ENCODE data around the gene DPP4.
A peak's percentile ranks its signal among the peaks of the same experiment; 100 is the strongest.

DPP4 gene

DNA sequence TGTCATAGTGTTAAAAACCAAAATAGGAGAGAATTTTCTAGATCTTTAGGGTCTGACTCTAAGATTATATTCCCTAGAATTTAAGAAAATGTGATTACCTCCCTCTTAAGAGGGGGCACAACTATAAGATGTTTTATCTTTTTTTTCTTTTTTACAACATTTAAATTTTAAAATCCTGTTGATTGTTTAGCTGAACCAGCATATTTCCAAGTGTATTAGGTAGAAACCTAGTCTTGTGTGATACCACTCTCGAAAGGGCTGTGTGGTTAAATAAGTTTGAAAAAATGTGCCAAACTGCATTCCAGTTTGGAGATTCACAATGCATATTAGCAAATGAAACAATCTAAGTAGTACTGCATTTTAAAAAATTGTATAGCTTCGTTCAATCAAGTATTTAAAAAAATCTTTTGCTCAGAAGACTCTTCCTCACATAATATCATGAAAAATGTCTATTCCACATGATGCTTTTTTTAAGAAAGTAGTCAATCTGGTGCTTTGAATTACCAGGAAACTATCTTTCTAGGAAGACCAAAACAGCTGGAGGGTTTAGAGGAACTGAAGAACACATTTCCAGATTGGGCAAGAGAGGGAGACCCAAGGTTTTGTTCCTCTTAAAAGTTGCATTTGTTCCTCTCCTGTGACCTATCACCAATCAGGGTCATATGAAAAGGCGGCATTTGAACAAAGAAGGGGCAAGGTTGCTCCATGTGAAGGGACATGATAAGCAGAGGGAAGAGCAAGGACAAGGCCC is 98.8 kb downstream of the DPP4 start:
- no peak overlapping the region for H2BK12ac ChIP-seq (ENCODE audit: low read length)
- no peak overlapping the region for H4K8ac ChIP-seq (ENCODE audit: low read depth, low read length)
- H3K4ac ChIP-seq (ENCODE audit: low read depth, low read length) = no peak overlapping the region
- H3K18ac ChIP-seq (ENCODE audit: low read length) = no peak overlapping the region
- no peak overlapping the region for H2BK5ac ChIP-seq (ENCODE audit: low read depth, low read length, poor library complexity)
- no peaks in the 10 kb centered on the region for H3K9me3 ChIP-seq (ENCODE audit: insufficient read depth, low read depth, low read length)
- no peak overlapping the region for H3K9ac ChIP-seq (ENCODE audit: low read length)
- H3K79me2 ChIP-seq (ENCODE audit: control insufficient read depth, insufficient read depth, low read length, poor library complexity) = no peaks in the 10 kb centered on the region
- H4K91ac ChIP-seq (ENCODE audit: low read depth, low read length) = peak overlapping the region; percentile 5
- no peak overlapping the region for H3K27ac ChIP-seq (ENCODE audit: low read depth, low read length)
- H3K4me3 ChIP-seq (ENCODE audit: low read depth, low read length) = no peak overlapping the region
- no peaks in the 10 kb centered on the region for H3K79me1 ChIP-seq (ENCODE audit: low read length)
- H3K36me3 ChIP-seq (ENCODE audit: control insufficient read depth in 1 of 2, insufficient read depth in 2 of 2, low read length in 2 of 2) = no peaks in the 10 kb centered on the region
- no peak overlapping the region for H3K14ac ChIP-seq (ENCODE audit: low read length)
- H2AK5ac ChIP-seq (ENCODE audit: low read length) = no peak overlapping the region
- WGBS (ENCODE audit: extremely low coverage, insufficient coverage, insufficient read length) = no CpG with 5 or more reads among the region's 3 CpGs
- no peak overlapping the region for H2BK120ac ChIP-seq (ENCODE audit: insufficient read depth, low read length, poor library complexity)
- no peak overlapping the region for H3K23ac ChIP-seq (ENCODE audit: low read length)
- no peaks in the 10 kb centered on the region for H3K27me3 ChIP-seq (ENCODE audit: insufficient read depth, low read length)
- H3K4me2 ChIP-seq (ENCODE audit: low read length) = no peak overlapping the region
- no peaks in the 10 kb centered on the region for H3K4me1 ChIP-seq (ENCODE audit: control insufficient read depth in 1 of 2, insufficient read depth in 2 of 2, low read length in 2 of 2)
- H2AFZ ChIP-seq (ENCODE audit: insufficient read depth, low read length, poor library complexity) = no peak overlapping the region
- peak in 1 of 2 donors; percentile 63 for DNase-seq
- H4K12ac ChIP-seq (ENCODE audit: low read depth, low read length) = no peak overlapping the region

- Histone ChIP-seq H3K27me3 (ENCODE audit: insufficient read depth, low read length) (no peaks in the 10 kb centered on the region), H4K12ac (ENCODE audit: low read depth, low read length) (no peak overlapping the region), H3K9me3 (ENCODE audit: insufficient read depth, low read depth, low read length) (no peaks in the 10 kb centered on the region), H3K79me2 (ENCODE audit: control insufficient read depth, insufficient read depth, low read length, poor library complexity) (no peaks in the 10 kb centered on the region), H3K4ac (ENCODE audit: low read depth, low read length) (no peak overlapping the region), H3K27ac (ENCODE audit: low read depth, low read length) (no peak overlapping the region), H2BK5ac (ENCODE audit: low read depth, low read length, poor library complexity) (no peak overlapping the region), H2AFZ (ENCODE audit: insufficient read depth, low read length, poor library complexity) (no peak overlapping the region), H3K36me3 (ENCODE audit: control insufficient read depth in 1 of 2, insufficient read depth in 2 of 2, low read length in 2 of 2) (no peaks in the 10 kb centered on the region), H2AK5ac (ENCODE audit: low read length) (no peak overlapping the region), H3K18ac (ENCODE audit: low read length) (no peak overlapping the region), H3K14ac (ENCODE audit: low read length) (no peak overlapping the region), H3K4me3 (ENCODE audit: low read depth, low read length) (no peak overlapping the region), H3K79me1 (ENCODE audit: low read length) (no peaks in the 10 kb centered on the region), H3K9ac (ENCODE audit: low read length) (no peak overlapping the region), H3K4me1 (ENCODE audit: control insufficient read depth in 1 of 2, insufficient read depth in 2 of 2, low read length in 2 of 2) (no peaks in the 10 kb centered on the region), H3K23ac (ENCODE audit: low read length) (no peak overlapping the region), H4K8ac (ENCODE audit: low read depth, low read length) (no peak overlapping the region), H4K91ac (ENCODE audit: low read depth, low read length) (no peak overlapping the region), H2BK120ac (ENCODE audit: insufficient read depth, low read length, poor library complexity) (no peak overlapping the region), H2BK12ac (ENCODE audit: low read length) (no peak overlapping the region), H3K4me2 (ENCODE audit: low read length) (no peak overlapping the region)
- no CpG with 5 or more reads among the region's 2 CpGs for WGBS (ENCODE audit: extremely low coverage, insufficient coverage, insufficient read length)
- DNase-seq = no peak
Observed at GRCh38 chr2:161974461-161974860, 99.6 kb downstream of the DPP4 start.

DNA sequence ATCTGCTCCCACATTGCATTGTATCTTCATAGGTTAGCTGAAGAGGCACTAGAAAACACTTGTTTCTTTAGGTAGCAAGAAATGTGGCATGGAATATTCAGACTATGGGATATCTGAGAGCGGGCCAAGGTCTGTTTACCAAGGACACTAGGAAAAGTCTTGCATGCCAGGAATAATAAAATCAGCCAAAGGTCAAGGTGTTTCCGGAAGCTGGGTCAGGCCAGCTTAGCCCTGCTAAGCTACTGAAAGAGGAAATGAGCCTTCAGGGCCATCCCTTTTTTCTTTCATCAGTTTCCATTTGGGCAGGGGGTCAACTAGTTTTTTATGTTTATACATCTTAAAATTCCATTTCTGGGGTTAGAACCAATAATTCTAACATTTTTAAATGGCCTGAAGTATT is 101.1 kb downstream of the DPP4 start:
- WGBS (ENCODE audit: extremely low coverage, insufficient coverage, insufficient read length) = no CpG with 5 or more reads among the region's 2 CpGs
- H3K36me3 ChIP-seq (ENCODE audit: control insufficient read depth in 1 of 2, insufficient read depth in 2 of 2, low read length in 2 of 2) = no peaks in the 10 kb centered on the region

GRCh38 chr2:161972232-161972631 is 101.8 kb downstream of the DPP4 start:
- WGBS (ENCODE audit: extremely low coverage, insufficient coverage, insufficient read length) = no CpG with 5 or more reads among the region's 1 CpG
- no peak overlapping the region for H2BK120ac ChIP-seq (ENCODE audit: insufficient read depth, low read length, poor library complexity)
- no peak overlapping the region for H3K23ac ChIP-seq (ENCODE audit: low read length)
- H2BK12ac ChIP-seq (ENCODE audit: low read length) = no peak overlapping the region
- no peak overlapping the region for H2AK5ac ChIP-seq (ENCODE audit: low read length)
- H2BK5ac ChIP-seq (ENCODE audit: low read depth, low read length, poor library complexity) = no peak overlapping the region
- no peaks in the 10 kb centered on the region for H3K27me3 ChIP-seq (ENCODE audit: insufficient read depth, low read length)
- no peak overlapping the region for H3K4me3 ChIP-seq (ENCODE audit: low read depth, low read length)
- no peak overlapping the region for H3K9ac ChIP-seq (ENCODE audit: low read length)
- no peak overlapping the region for H3K4ac ChIP-seq (ENCODE audit: low read depth, low read length)
- H4K91ac ChIP-seq (ENCODE audit: low read depth, low read length) = no peak overlapping the region
- no peaks in the 10 kb centered on the region for H3K4me1 ChIP-seq (ENCODE audit: control insufficient read depth in 1 of 2, insufficient read depth in 2 of 2, low read length in 2 of 2)
- H3K4me2 ChIP-seq (ENCODE audit: low read length) = no peak overlapping the region
- no peaks in the 10 kb centered on the region for H3K9me3 ChIP-seq (ENCODE audit: insufficient read depth, low read depth, low read length)
- H4K8ac ChIP-seq (ENCODE audit: low read depth, low read length) = no peak overlapping the region
- no peak overlapping the region for H3K18ac ChIP-seq (ENCODE audit: low read length)
- H4K12ac ChIP-seq (ENCODE audit: low read depth, low read length) = no peak overlapping the region
- no peaks in the 10 kb centered on the region for H3K36me3 ChIP-seq (ENCODE audit: control insufficient read depth in 1 of 2, insufficient read depth in 2 of 2, low read length in 2 of 2)
- no peak overlapping the region for H3K14ac ChIP-seq (ENCODE audit: low read length)
- no peak overlapping the region for H3K27ac ChIP-seq (ENCODE audit: low read depth, low read length)
- no peak overlapping the region for H2AFZ ChIP-seq (ENCODE audit: insufficient read depth, low read length, poor library complexity)
- H3K79me2 ChIP-seq (ENCODE audit: control insufficient read depth, insufficient read depth, low read length, poor library complexity) = no peaks in the 10 kb centered on the region
- H3K79me1 ChIP-seq (ENCODE audit: low read length) = no peaks in the 10 kb centered on the region
- DNase-seq = no peak

More for the DNA sequence above, 101.1 kb downstream of the DPP4 start:
- H3K4me1 ChIP-seq (ENCODE audit: control insufficient read depth in 1 of 2, insufficient read depth in 2 of 2, low read length in 2 of 2) = no peaks in the 10 kb centered on the region
- no peak overlapping the region for H3K23ac ChIP-seq (ENCODE audit: low read length)
- H2BK5ac ChIP-seq (ENCODE audit: low read depth, low read length, poor library complexity) = no peak overlapping the region
- H4K91ac ChIP-seq (ENCODE audit: low read depth, low read length) = no peak overlapping the region
- H3K9me3 ChIP-seq (ENCODE audit: insufficient read depth, low read depth, low read length) = no peaks in the 10 kb centered on the region
- no peaks in the 10 kb centered on the region for H3K79me2 ChIP-seq (ENCODE audit: control insufficient read depth, insufficient read depth, low read length, poor library complexity)
- H3K4ac ChIP-seq (ENCODE audit: low read depth, low read length) = no peak overlapping the region
- no peak overlapping the region for H3K27ac ChIP-seq (ENCODE audit: low read depth, low read length)
- DNase-seq = no peak
- H3K27me3 ChIP-seq (ENCODE audit: insufficient read depth, low read length) = no peaks in the 10 kb centered on the region
- H2BK12ac ChIP-seq (ENCODE audit: low read length) = no peak overlapping the region
- no peak overlapping the region for H3K4me2 ChIP-seq (ENCODE audit: low read length)
- no peak overlapping the region for H4K12ac ChIP-seq (ENCODE audit: low read depth, low read length)
- H3K14ac ChIP-seq (ENCODE audit: low read length) = no peak overlapping the region
- no peak overlapping the region for H3K4me3 ChIP-seq (ENCODE audit: low read depth, low read length)
- H3K79me1 ChIP-seq (ENCODE audit: low read length) = no peaks in the 10 kb centered on the region
- no peak overlapping the region for H2AK5ac ChIP-seq (ENCODE audit: low read length)
- H2AFZ ChIP-seq (ENCODE audit: insufficient read depth, low read length, poor library complexity) = no peak overlapping the region
- H2BK120ac ChIP-seq (ENCODE audit: insufficient read depth, low read length, poor library complexity) = no peak overlapping the region
- no peak overlapping the region for H3K9ac ChIP-seq (ENCODE audit: low read length)
- H3K18ac ChIP-seq (ENCODE audit: low read length) = no peak overlapping the region
- H4K8ac ChIP-seq (ENCODE audit: low read depth, low read length) = no peak overlapping the region
